ENCODE data around the gene CAPN11.
"Not testable (repeated sequence)": the region's sequence is repeated elsewhere in the genome, so short reads cannot be mapped to it uniquely, and the experiment has no call there.

The CAPN11 gene

DNA sequence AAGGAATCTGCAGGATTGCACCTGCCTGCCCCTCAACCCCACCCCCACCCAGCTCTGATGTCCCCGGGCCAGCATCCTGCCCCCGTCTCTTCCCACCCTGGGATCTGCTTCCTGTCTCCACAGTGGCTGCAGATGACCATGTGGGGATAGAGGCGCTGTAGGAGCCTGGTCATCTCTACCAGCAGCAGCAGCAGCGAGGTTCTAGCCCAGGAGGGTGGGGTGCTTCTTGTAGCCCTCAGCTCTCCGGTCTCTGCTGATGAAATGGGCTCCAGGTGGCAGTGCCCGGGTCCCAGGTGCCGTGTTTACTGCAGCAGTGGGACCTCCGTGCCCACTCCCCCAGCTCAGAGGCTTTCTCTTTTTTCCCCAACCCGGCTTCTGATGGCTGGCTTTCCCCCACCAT, 25.2 kb downstream of the CAPN11 start:
- no peak for ATAC-seq

DNA sequence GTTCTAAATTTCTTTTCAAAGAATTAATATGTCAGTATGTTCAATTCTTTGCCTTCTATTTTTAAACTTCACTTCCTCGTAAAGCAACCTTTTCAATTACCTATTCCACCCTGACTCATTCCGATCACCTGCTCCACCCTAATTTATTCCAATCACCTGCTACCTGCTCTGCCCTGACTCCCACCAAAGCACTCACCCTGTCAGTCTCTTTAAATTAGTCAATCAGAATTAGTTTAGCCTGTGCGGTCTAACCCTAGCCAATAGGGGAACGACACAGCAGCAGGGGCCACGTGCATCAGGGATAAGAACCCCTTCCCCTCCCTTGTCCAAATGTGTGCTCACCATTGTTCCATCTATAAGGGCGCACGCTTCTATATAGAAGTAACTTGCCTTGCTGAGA, 26.7 kb downstream of the CAPN11 start:
- not testable (repeated sequence) for ATAC-seq

DNA sequence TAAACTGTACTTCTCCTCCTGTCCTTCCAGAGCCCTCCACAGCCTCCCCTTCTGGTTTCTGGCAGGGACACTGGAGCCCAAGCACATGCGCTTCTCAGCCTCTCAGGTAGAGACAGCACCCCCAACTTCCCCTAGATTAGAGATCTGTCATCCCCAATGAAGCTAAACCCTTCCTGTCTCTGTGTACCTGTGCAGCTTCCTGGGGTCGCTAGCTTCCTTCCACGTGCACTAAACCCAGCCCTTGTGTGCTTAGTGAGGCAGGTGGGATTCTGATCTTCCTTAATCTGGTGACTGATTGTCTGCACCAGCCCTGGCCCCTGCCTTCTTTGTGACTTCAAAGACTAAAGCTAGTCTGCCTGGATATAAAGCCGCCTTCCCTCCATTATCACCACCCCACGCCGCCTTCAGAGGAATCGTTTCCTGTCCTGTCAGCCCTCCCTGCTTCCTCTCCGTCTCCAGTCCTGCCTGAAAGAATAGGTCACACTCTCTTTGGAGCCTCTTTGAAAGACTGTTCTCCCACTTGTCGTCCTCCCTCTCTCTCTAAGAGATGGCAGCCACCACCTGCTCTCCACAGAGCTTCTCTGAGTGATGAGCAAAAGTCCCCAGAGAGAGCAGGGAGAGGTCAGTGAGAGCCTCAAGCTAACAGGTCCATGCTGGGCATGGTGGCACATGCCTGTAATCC, 27.5 kb downstream of the CAPN11 start:
- peak in 1 of 2 donors; percentile 32 for ATAC-seq

DNA sequence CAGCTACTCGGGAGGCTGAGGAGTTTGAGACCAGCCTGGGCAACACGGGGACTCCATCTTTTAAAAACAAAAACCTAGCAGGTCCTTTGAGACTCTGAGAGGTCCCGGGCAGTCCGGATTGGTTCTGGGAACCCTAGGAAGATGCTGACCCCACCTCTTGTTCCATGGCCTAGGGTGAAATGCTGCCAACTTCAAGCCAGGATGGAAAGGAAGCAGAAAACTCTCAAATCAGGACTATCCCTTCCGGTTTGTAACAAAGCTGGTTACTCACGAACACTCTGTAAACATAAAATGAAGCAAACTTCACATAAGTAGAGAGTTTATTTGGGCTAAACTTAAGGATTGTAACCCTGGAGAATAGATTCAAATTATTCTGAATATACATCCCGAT, 28.0 kb downstream of the CAPN11 start:
- no peak for ATAC-seq

DNA sequence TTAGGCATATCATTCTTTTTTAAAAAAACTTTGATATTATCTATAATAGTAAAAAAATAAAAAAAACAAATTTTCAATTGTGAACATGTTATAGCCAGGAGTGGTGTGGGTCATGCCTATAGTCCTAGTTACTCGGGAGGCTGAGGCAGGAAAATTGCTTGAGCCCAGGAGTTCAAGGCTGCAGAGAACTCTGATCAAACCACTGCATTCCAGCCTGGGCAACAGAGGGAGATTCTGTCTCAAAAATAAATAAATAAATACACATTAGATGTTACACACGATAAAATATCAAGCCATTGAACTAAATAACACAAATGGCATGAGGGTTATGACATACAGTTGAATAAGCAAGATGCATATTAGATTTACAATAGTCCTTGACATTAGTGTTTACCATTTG, 30.2 kb downstream of the CAPN11 start:
- ATAC-seq, result no peak

DNA sequence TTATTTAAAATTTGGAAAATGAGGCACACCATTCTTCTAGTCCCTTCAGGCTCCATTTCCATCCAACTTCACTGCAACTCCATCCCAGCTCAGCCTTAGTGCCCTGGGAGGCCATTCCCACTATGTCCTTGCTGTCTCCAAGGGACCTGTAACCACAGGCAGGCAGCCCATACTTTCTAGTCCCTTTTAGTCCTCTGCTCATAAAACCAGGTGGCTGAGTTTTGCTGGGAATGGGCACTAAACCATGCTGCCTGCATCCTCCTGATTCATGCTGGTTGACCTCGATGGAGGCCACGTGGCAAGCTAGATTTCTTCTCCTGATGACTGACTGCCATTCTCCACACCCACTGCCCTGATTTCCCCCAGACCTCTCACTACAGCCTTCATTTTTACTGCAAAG, 30.6 kb downstream of the CAPN11 start:
- ATAC-seq, result no peak

DNA sequence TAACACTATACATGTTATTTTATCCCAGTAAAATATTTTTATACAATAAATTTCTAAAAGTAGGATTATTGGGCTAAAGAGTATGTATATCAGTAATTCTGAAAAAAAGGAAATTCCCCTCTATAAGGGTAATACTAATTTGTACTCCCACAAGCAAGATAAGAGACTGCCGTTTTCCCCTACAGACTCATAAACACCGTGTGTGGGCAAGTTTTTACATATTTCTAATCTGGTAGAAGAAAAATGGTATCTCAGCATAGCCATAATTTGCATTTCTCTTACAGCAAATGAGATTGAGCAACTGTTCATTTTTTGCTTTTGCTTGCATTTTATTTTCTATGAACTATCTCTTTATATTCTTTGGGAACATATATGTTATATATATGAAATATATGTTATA, 32.1 kb downstream of the CAPN11 start:
- ATAC-seq, result peak; percentile 64 to 92

DNA sequence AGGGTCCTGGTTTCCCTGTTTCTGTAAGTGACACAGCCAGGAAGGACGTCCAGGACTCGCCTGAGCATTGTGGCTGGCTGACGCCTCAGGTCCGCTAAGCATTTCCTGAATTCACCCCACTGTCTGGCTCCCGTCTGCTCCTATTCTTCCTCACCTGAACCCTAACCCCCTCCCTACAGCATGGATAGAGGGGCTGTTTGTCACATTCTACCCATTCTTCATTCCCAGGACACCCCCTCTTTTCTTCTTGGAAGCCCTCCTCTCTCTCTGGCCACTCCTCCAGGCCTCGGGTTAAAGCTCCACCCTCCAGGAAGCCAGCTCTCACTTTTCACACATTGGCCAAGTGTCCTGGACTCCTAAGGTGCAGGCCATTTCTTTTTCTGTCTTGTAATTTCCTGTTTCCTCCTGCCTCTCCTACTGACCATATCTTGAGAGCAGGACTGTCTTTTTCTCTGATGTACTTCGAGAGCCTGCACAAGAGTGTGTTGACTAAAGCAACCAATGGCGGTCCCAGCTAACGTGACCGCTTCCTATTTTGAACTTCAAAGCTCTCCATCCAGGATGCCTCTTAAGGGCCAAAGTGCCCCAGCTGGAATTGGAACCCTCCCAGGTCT, 33.9 kb downstream of the CAPN11 start:
- no peak for ATAC-seq

DNA sequence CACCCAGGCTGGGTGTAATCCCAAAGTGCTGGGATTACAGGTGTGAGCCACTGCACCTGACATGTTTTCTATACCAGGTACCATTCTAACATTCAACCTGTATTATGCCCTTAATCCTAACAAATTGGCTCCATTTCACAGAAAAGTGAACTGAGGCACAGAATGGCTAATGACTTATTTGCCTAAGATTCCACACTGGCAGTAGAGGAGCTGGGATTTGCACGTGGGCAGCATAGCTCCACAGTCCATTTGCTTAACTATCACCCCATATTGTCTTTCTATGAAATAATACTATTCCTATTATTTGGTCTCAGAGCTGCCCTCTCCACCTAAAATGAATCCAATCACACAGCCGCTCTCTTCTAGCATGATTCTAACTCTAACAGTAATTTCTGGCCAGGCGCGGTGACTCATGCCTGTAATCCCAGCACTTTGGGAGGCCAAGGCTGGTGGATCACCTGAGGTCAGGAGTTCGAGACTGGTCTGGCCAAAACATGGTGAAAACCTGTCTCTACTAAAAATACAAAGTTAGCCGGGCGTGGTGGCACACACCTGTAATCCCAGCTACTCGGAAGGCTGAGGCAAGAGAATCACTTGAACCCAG, 34.8 kb downstream of the CAPN11 start:
- no peak for ATAC-seq

DNA sequence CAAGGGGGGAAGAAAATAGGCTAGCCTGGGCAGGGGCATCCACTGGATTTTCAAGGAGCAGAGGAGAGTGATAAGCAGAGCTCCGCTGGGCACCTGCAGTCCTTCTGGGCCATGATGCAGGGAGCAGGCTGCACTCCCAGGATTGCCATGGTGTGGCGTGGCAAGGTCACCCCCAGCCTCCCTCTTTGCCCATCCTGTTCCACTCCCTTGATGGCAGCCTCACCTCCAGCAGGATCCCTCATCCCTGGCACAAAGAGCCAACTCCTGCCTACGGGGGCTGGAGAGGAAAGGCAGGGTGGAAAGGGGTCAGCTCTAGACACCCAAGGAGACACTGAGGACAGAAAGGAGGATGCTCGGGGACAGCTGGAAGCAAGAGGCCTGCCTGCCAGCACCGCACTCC, 35.7 kb downstream of the CAPN11 start:
- ATAC-seq, result no peak

DNA sequence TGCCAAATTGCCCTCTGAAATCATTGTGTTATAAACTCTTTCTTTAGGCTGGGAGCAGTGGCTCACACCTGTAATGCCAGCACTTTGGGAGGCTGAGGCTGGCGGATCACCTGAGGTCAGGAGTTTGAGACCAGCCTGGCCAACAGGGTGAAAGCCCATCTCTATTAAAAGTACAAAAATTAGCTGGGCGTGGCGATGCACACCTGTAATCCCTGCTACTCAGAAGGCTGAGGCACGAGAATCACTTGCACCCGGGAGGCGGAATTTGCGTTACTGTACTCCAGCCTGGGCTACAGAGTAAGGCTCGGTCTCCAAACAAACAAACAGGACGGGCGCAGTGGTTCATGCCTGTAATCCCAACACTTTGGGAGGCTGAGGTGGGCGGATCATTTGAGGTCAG, 37.7 kb downstream of the CAPN11 start:
- not testable (repeated sequence) for ATAC-seq

DNA sequence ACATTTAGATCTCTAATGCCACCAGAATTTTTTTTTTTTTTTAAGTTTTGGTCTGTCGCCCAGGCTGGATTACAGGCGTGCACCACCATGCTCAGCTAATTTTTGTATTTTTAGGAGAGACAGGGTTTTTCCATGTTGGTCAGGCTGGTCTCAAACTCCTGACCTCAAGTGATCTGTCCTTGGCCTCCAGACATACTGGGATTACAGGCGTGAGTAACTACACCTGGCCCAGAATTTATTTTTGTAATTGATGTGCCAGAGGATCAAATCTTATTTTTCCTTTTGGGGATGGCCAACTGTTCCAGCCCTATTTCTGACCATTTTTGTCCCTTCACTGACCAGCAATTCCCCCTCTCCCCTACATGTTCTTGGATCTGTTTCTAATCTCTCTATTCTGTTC, 40.1 kb downstream of the CAPN11 start:
- no peak for ATAC-seq

DNA sequence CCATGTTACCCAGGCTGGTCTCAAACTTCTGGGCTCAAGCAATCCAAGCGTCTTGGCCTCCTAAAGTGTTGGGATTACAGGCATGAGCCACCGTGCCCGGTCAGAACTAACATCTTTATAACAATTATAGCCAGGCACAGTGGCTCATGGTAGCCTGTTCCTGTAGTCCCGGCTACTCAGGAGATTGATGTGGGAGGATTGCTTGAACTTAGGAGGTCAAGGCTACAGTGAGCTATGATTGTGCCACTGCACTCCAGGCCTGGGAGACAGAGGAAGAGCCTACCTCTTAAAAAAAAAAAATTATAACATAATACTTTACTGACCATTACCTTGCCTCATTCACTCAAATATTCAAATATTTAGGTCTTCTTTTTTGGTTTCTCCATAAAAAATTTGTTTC, 41.3 kb downstream of the CAPN11 start:
- ATAC-seq, result no peak

DNA sequence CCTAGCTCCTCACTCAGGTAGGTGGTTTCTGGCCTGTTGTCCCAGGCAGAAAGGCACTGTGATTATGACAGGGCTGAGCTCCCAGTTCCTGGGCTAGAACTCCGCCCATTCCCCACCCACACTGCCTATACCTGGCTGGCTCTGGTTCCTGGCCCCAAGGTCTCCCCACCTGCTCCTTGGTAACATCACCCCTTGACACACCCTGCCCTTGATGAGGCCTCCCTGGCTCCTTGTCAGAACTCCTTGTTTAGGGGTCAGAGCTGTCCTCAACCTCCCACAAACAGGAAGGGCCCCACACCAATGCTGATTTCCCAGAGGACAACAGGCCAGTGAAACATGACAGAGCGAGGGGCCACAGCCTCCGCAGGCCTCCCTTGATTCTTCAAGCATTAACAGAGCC, 42.6 kb downstream of the CAPN11 start:
- no peak for ATAC-seq

DNA sequence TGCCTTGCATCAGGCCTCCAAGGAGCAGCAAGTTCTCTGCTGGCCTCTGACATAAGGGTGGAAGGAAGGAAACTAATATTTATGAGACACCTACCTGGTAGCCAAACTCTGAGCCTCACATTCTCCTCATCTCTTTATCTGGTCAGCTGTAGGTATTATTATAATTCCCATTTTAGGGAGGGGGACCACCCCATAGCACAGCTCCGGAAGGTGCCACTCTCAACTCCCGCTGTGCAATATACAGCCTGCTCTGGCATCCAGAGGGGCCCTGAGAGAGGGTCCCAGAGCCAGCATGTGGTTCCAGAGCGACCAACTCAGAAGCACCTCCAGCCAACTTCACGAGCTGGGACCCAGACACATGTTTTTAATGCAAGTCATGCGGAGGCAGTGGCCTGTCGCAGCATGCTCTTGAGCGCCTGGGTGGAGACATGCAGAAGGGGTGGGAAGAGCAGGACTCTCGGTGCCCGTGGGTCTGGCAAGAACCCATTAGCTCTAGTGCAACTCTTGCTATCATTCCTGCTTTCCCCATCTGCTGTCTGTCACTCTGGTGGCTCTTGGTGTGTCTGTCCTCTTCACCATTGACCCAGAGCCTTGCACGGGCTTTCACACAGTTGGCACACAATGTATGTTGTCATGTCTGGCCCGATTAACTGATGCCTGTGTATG, 43.2 kb downstream of the CAPN11 start:
- no peak for ATAC-seq

DNA sequence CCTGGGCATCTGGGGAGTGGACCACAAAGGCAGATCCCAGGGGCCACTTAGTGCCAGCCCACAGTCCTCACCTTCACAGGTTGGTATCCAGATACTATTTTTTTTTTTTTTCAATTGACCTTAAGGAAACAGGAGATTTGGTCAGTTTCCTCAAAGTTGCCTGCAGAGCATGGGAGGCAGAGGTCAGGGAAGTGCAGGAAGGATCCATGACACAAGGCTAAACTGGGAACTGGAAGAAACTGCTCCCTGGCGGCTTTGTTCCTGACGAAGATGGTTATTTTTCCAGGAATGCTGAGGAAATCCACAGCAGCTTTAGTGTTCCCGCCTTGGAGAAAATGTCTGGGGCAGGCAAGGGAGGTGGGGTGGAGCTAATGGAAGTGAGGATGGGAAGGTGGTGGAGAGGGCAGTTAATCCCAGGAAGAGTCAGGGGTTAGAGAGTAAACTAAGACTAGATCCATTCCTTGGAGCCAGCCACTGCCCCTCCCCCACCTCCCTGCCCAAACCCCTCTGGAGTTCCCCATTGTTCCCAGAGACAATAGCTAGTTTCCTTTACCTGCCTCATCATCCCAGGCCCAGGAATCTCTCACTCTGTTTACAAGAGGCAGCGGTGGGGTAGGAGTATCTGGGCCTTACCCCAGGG, 43.8 kb downstream of the CAPN11 start:
- ATAC-seq, result no peak

DNA sequence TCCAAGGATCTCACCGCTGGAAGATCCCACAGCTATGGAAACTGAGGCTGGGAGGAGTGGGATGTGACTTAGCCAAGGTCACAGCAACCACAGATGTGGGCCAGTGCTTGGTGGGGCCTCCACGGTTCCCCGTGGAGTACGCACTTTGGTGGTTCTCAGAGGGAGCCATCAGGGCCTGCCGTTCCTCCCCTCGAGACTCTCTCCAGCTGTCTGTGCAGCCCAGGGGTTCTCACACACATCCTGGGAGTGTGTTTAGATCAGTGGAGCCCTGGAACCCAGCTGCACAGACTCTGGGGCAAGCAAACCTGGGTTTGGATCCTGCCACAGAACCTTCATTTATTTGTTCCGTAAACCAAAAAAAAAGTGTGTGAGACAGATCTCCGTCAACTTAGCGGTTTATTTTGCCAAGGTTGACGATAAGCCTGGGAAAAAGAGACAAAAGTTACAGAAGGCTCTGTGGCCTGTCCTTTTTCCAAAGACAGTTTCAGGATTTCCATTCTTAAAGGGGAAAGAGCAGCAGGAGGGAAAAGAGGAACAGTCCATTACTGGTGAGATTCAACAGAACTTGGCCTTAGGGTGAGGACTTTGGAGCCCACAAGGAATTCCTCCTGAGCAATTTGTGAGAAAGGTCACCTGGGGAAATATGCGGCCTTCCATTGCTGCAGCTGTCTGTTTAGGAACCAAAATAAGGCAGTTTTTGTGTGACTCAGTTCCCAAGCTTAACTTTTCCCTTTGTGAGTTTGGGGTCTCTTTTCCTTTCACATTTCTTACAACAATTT, 44.5 kb downstream of the CAPN11 start:
- no peak for ATAC-seq

DNA sequence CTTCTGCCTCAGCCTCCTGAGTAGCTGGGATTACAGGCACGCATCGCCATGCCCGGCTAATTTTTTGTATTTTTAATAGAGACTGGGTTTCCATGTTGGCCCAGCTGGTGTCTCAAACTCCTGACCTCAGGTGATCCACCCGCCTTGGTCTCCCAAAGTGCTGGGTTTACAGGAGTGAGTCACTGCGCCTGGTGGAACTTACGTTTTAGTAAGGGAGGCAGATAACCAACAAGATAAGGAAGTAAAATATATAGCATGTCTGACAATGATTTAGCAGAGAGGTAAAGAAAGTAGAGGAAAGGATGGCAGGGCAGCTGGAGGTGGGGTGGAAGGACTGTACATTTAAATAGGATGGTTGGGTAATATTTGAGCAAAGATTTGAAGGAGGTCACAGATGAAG, 45.3 kb downstream of the CAPN11 start:
- no peak for ATAC-seq

DNA sequence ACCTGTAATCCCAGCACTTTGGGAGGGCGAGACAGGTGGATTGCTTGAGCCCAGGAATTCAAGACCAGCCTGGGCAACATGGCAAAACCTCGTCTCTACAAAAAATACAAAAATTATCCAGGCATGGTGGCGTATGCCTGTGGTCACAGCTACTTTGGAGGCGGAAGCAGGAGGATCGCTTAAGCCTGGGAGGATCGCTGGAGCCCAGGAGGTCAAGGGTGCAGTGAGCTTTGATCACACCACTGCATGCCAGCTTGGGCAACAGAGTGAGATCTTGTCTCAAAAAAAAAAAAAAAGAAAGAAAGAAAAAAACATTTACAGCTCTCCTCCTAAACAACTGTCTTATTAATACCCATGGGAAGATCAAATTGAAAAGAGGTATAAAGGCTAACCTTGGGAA, 49.3 kb downstream of the CAPN11 start:
- no peak for ATAC-seq

DNA sequence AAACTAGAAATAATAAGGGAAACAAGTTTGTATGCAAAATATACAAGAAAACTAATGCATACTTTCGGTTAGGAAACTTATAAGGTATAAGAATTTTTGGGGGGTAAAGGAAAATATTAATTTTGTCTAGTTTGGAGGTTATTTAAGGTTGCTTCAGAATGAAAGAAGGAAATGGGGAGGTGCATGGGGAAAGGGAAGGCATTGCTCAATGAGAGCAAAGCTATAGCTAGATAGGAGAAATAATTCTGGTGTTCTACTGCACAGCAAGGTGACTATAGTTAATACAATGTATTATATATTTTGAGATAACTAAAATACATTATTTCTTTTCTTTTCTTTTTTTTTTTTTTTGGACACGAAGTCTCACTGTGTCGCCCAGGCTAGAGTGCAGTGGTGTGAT, 52.7 kb downstream of the CAPN11 start:
- ATAC-seq, result no peak

DNA sequence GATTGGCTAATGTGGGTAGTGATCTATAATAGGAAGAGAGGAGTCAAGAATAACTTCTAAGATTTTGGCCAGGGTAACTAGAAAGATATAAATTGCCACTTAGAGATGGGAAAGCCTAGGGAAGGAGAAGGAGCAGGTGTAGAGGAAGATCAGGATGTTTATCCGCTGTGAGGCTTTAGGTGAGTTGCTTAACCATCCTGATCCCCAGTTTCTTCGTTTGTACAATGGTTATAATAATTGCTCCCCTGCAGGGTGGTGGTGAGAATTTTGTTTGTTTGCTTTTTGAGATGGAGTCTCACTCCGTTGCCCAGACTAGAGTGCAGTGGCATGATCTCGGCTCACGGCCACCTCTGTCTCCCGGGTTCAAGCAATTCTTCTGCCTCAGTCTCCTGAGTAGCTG, 55.7 kb downstream of the CAPN11 start:
- no peak for ATAC-seq

DNA sequence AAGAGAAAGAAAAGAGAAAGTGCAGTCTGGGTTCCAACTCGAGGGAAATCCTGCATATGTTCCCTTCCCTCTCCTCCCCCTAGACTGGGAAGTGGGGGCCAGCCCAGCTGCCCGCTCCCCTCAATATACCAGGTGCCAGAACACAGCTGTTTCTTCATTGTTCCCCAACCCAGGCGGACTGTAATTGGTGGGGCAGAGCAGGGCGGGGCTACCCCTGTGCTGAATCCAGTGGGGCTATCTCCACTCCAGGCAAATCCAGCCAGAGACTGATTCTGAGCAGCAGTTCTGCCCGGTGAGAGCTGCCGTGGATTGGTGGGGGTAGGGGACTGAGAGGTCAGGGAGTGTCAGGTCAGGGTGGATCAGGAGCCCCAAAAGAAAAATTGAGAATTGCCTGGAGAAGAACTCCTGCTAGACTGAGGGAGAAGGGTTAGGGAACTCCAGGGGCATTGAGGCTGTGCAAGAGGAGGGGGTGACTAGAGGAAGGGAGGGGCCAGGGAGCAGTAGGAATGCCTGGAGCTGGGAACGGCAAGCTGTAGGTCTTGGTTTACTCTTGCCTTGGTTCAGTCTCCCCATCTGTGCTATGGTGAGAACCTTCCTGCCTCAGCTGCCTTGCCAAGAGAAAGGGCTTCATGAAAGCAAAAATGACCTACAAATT, 58.2 kb downstream of the CAPN11 start, which contains the start of gene MYMX:
Gene MYMX, plus strand, starts transcription at position 250 of the 655 bp plus-strand sequence. CDS start 546 bp downstream, outside the sequence.
- no peak for ATAC-seq

Measured in activated CD4-positive, CD25-positive, alpha-beta regulatory T cell treated with anti-CD3 and anti-CD28 coated beads, Interleukin-2, amount 50 U/mL, for 24 hours (primary cell).